Measurements from ENCODE around the gene HTR4. TPM values are rescaled to one million over a fixed set of nuclear protein-coding genes. Genes with fewer than 3 reads are reported as not detected.

HTR4 gene
- total RNA-seq, 1 donor from 2014 or later: not detected

GRCh38 chr5:148569948-148570347 lies 84.4 kb downstream of the HTR4 start:
- H3K9me3 Mint-ChIP-seq (ENCODE audit: low read depth): no peaks in the 10 kb centered on the region
- DNase-seq (ENCODE audit: low spot score, unreplicated experiment): no peak
- peaks cover 8% of the 10 kb centered on the region for H3K4me1 Mint-ChIP-seq (ENCODE audit: low read depth)
- H3K4me3 Mint-ChIP-seq (ENCODE audit: low read depth): no peak overlapping the region
- H3K36me3 Mint-ChIP-seq (ENCODE audit: insufficient read depth): no peaks in the 10 kb centered on the region
- no peak for TF ChIP-seq CTCF (IDR thresholded peaks at IDR 0.05; ENCODE audit: unreplicated experiment)
- no peak overlapping the region for H3K27ac Mint-ChIP-seq
- H3K27me3 Mint-ChIP-seq: no peaks in the 10 kb centered on the region

GRCh38 chr5:148565148-148565547 lies 89.2 kb downstream of the HTR4 start:
- no peaks in the 10 kb centered on the region for H3K27me3 Mint-ChIP-seq
- DNase-seq (ENCODE audit: low spot score, unreplicated experiment): no peak
- no peak overlapping the region for H3K27ac Mint-ChIP-seq
- no peaks in the 10 kb centered on the region for H3K36me3 Mint-ChIP-seq (ENCODE audit: insufficient read depth)
- peaks cover 20% of the 10 kb centered on the region for H3K4me1 Mint-ChIP-seq (ENCODE audit: low read depth)
- TF ChIP-seq CTCF (IDR thresholded peaks at IDR 0.05; ENCODE audit: unreplicated experiment): no peak
- no peak overlapping the region for H3K4me3 Mint-ChIP-seq (ENCODE audit: low read depth)
- H3K9me3 Mint-ChIP-seq (ENCODE audit: low read depth): peaks cover 12% of the 10 kb centered on the region

GRCh38 chr5:148563021-148563420 lies 91.3 kb downstream of the HTR4 start:
- TF ChIP-seq CTCF (IDR thresholded peaks at IDR 0.05; ENCODE audit: unreplicated experiment): no peak
- Mint-ChIP-seq H3K4me1 (ENCODE audit: low read depth) (peaks cover 26% of the 10 kb centered on the region), H3K27ac (no peak overlapping the region), H3K27me3 (no peaks in the 10 kb centered on the region), H3K4me3 (ENCODE audit: low read depth) (no peak overlapping the region), H3K36me3 (ENCODE audit: insufficient read depth) (no peaks in the 10 kb centered on the region), H3K9me3 (ENCODE audit: low read depth) (peaks cover 12% of the 10 kb centered on the region)
- DNase-seq (ENCODE audit: low spot score, unreplicated experiment): no peak

- no peak for TF ChIP-seq CTCF (IDR thresholded peaks at IDR 0.05; ENCODE audit: unreplicated experiment)
- Mint-ChIP-seq H3K9me3 (ENCODE audit: low read depth) (peaks cover 12% of the 10 kb centered on the region), H3K27ac (peak overlapping the region; percentile 45), H3K4me3 (ENCODE audit: low read depth) (no peak overlapping the region), H3K36me3 (ENCODE audit: insufficient read depth) (no peaks in the 10 kb centered on the region), H3K27me3 (no peaks in the 10 kb centered on the region), H3K4me1 (ENCODE audit: low read depth) (peaks cover 24% of the 10 kb centered on the region)
- DNase-seq (ENCODE audit: low spot score, unreplicated experiment): no peak
Observed at GRCh38 chr5:148561801-148562311, 92.5 kb downstream of the HTR4 start.

GRCh38 chr5:148559461-148559860 lies 94.9 kb downstream of the HTR4 start:
- Mint-ChIP-seq H3K4me1 (ENCODE audit: low read depth) (peaks cover 24% of the 10 kb centered on the region), H3K27ac (no peak overlapping the region), H3K9me3 (ENCODE audit: low read depth) (peaks cover 12% of the 10 kb centered on the region), H3K36me3 (ENCODE audit: insufficient read depth) (no peaks in the 10 kb centered on the region), H3K27me3 (no peaks in the 10 kb centered on the region), H3K4me3 (ENCODE audit: low read depth) (no peak overlapping the region)
- DNase-seq (ENCODE audit: low spot score, unreplicated experiment): no peak
- no peak for TF ChIP-seq CTCF (IDR thresholded peaks at IDR 0.05; ENCODE audit: unreplicated experiment)
